Measurements from ENCODE around the gene LIX1.
"Not testable (repeated sequence)": the region's sequence is repeated elsewhere in the genome, so short reads cannot be mapped to it uniquely, and the experiment has no call there.

The LIX1 gene

GRCh38 chr5:97142521-97143254 lies at the start of gene LIX1:
Gene LIX1 (minus strand): TSS chr5:97142611. CDS start chr5:97142576, 35 bp downstream.
- no peak for DNase-seq (ENCODE audit: low spot score)

- no peak for DNase-seq (ENCODE audit: low spot score)
Observed at GRCh38 chr5:97191893-97192292, 49.5 kb upstream of the LIX1 start.

- DNase-seq (ENCODE audit: low spot score): not testable (repeated sequence)
Observed at GRCh38 chr5:97189523-97189922, 47.1 kb upstream of the LIX1 start.

GRCh38 chr5:97183930-97184213 lies 41.5 kb upstream of the LIX1 start:
- no peak for DNase-seq (ENCODE audit: low spot score)

GRCh38 chr5:97183100-97183929 lies 40.9 kb upstream of the LIX1 start, which contains the start of gene RIOK2:
Gene RIOK2 (minus strand): TSS chr5:97183247. CDS start chr5:97183191, 56 bp downstream.
- DNase-seq (ENCODE audit: low spot score): peak; percentile 93

GRCh38 chr5:97182571-97183099 lies 40.2 kb upstream of the LIX1 start:
- no peak for DNase-seq (ENCODE audit: low spot score)

- DNase-seq (ENCODE audit: low spot score): no peak
Observed at GRCh38 chr5:97181856-97182545, 39.6 kb upstream of the LIX1 start.

GRCh38 chr5:97179457-97179856 lies 37.0 kb upstream of the LIX1 start:
- not testable (repeated sequence) for DNase-seq (ENCODE audit: low spot score)

- DNase-seq (ENCODE audit: low spot score): no peak
Observed at GRCh38 chr5:97172227-97172626, 29.8 kb upstream of the LIX1 start.

GRCh38 chr5:97171703-97172102 lies 29.3 kb upstream of the LIX1 start:
- no peak for DNase-seq (ENCODE audit: low spot score)

GRCh38 chr5:97167435-97167834 lies 25.0 kb upstream of the LIX1 start:
- no peak for DNase-seq (ENCODE audit: low spot score)

- DNase-seq (ENCODE audit: low spot score): no peak
Observed at GRCh38 chr5:97165726-97166125, 23.3 kb upstream of the LIX1 start.

- no peak for DNase-seq (ENCODE audit: low spot score)
Observed at GRCh38 chr5:97164846-97165245, 22.4 kb upstream of the LIX1 start.

GRCh38 chr5:97163790-97164285 lies 21.4 kb upstream of the LIX1 start:
- DNase-seq (ENCODE audit: low spot score): no peak

GRCh38 chr5:97163360-97163764 lies 21.0 kb upstream of the LIX1 start:
- no peak for DNase-seq (ENCODE audit: low spot score)

GRCh38 chr5:97162045-97162444 lies 19.6 kb upstream of the LIX1 start:
- DNase-seq (ENCODE audit: low spot score): no peak

GRCh38 chr5:97157689-97158088 lies 15.3 kb upstream of the LIX1 start:
- DNase-seq (ENCODE audit: low spot score): no peak

GRCh38 chr5:97151370-97151769 lies 9.0 kb upstream of the LIX1 start:
- no peak for DNase-seq (ENCODE audit: low spot score)

GRCh38 chr5:97150401-97150800 lies 8.0 kb upstream of the LIX1 start:
- no peak for DNase-seq (ENCODE audit: low spot score)

- DNase-seq (ENCODE audit: low spot score): no peak
Observed at GRCh38 chr5:97149709-97150108, 7.3 kb upstream of the LIX1 start.

GRCh38 chr5:97148288-97148687 lies 5.9 kb upstream of the LIX1 start:
- DNase-seq (ENCODE audit: low spot score): no peak

GRCh38 chr5:97143704-97144103 lies 1.3 kb upstream of the LIX1 start:
- DNase-seq (ENCODE audit: low spot score): no peak
